Measurements from ENCODE around the gene SRSF7.
"Not testable (repeated sequence)": the region's sequence is repeated elsewhere in the genome, so short reads cannot be mapped to it uniquely, and the experiment has no call there.

SRSF7 gene

GRCh38 chr2:38751596-38752410 is 642 bp upstream of the SRSF7 start:
- no peak for DNase-seq

GRCh38 chr2:38750011-38750890 is 910 bp downstream of the SRSF7 start:
- peak; percentile 21 for DNase-seq

- DNase-seq = no peak
Observed at GRCh38 chr2:38748943-38749804, 2.0 kb downstream of the SRSF7 start.

- no peak for DNase-seq
Observed at GRCh38 chr2:38748391-38748790, 2.8 kb downstream of the SRSF7 start.

GRCh38 chr2:38747819-38748218 is 3.3 kb downstream of the SRSF7 start:
- no peak for DNase-seq

- no peak for DNase-seq
Observed at GRCh38 chr2:38747007-38747424, 4.1 kb downstream of the SRSF7 start.

GRCh38 chr2:38745267-38745666 is 5.9 kb downstream of the SRSF7 start:
- no peak for DNase-seq

- DNase-seq = no peak
Observed at GRCh38 chr2:38744399-38744780, 6.8 kb downstream of the SRSF7 start.

- DNase-seq = no peak
Observed at GRCh38 chr2:38743672-38744398, 7.3 kb downstream of the SRSF7 start.

GRCh38 chr2:38742797-38743559 is 8.2 kb downstream of the SRSF7 start:
- DNase-seq = no peak

- peak; percentile 23 for DNase-seq
Observed at GRCh38 chr2:38740851-38741731, 10.1 kb downstream of the SRSF7 start.

- no peak for DNase-seq
Observed at GRCh38 chr2:38739524-38739923, 11.6 kb downstream of the SRSF7 start.

- no peak for DNase-seq
Observed at GRCh38 chr2:38737925-38738324, 13.2 kb downstream of the SRSF7 start.

GRCh38 chr2:38737000-38737698 is 14.0 kb downstream of the SRSF7 start:
- DNase-seq = not testable (repeated sequence)

- DNase-seq = no peak
Observed at GRCh38 chr2:38735999-38736320, 15.2 kb downstream of the SRSF7 start.

- DNase-seq = no peak
Observed at GRCh38 chr2:38734299-38735058, 16.7 kb downstream of the SRSF7 start.

GRCh38 chr2:38733300-38733971 is 17.7 kb downstream of the SRSF7 start:
- DNase-seq = no peak

- DNase-seq = no peak
Observed at GRCh38 chr2:38731684-38732221, 19.4 kb downstream of the SRSF7 start.

Measured in T-helper 9 cell (primary cell).